HG02840 (cell line): Measurements from ENCODE around the gene ABCB1.
A peak's percentile ranks its signal among the peaks of the same experiment; 100 is the strongest.
"Not testable (repeated sequence)": the region's sequence is repeated elsewhere in the genome, so short reads cannot be mapped to it uniquely, and the experiment has no call there.

Experiments
- ATAC-seq: cut with Tn5 transposase; IDR thresholded peaks from one replicate; pipeline ENCODE4 v1.9.1; 2021; ENCODE audit warnings: mild to moderate bottlenecking, moderate library complexity, moderate number of reproducible peaks; ENCODE audit not compliant: unreplicated experiment, low FRiP score

The ABCB1 gene

GRCh38 chr7:87474533-87475358 is 125.9 kb downstream of the ABCB1 start:
- peak; percentile 77 for ATAC-seq

GRCh38 chr7:87473986-87474385 is 126.7 kb downstream of the ABCB1 start:
- ATAC-seq = peak; percentile 17

GRCh38 chr7:87473192-87473591 is 127.5 kb downstream of the ABCB1 start:
- ATAC-seq = no peak

GRCh38 chr7:87471473-87471872 is 129.2 kb downstream of the ABCB1 start:
- no peak for ATAC-seq

- not testable (repeated sequence) for ATAC-seq
Measured at GRCh38 chr7:87469204-87469603, 131.5 kb downstream of the ABCB1 start.

GRCh38 chr7:87465534-87465880 is 135.2 kb downstream of the ABCB1 start:
- ATAC-seq = not testable (repeated sequence)

- ATAC-seq = not testable (repeated sequence)
Measured at GRCh38 chr7:87464830-87465533, 135.7 kb downstream of the ABCB1 start.

GRCh38 chr7:87463982-87464381 is 136.7 kb downstream of the ABCB1 start:
- ATAC-seq = no peak

GRCh38 chr7:87460444-87460843 is 140.2 kb downstream of the ABCB1 start:
- ATAC-seq = not testable (repeated sequence)

- ATAC-seq = no peak
Measured at GRCh38 chr7:87459941-87460340, 140.7 kb downstream of the ABCB1 start.

- ATAC-seq = no peak
Measured at GRCh38 chr7:87458148-87458547, 142.5 kb downstream of the ABCB1 start.

- no peak for ATAC-seq
Measured at GRCh38 chr7:87456247-87456646, 144.4 kb downstream of the ABCB1 start.
